K562 (cell line): ENCODE data around the gene ARHGAP32. TPM values are rescaled to one million over a fixed set of nuclear protein-coding genes. Genes with fewer than 3 reads are reported as not detected.

ENCODE experiments used
- ATAC-seq: fragments of 200-7000 bp; cut with Tn5 transposase; 3 replicates; pipeline ENCODE4 v1.9.1; 2020; ENCODE audit warnings: moderate library complexity
- BruUV-seq: library from RNA; stranded (reverse); fragments of 400-500 nt; replicated peaks from 2 replicates; lab custom pipeline; 2021; lab: Mats Ljungman, UMichigan
- CTCF ChIA-PET: fragments of 300-600 bp; formaldehyde crosslinking; extraction: SDS; loops from one replicate; lab custom pipeline; 2021; ENCODE audit warnings: low intra/inter-chr PET ratio; lab: Yijun Ruan, JAX
- POLR2A ChIA-PET: fragments of 300-600, 350-650 bp; sonication (Branson Sonifier 250); formaldehyde crosslinking; extraction: SDS; loops from one replicate; lab custom pipeline; 2021; ENCODE audit warnings: antibody characterized with exemption, inconsistent platforms; lab: Yijun Ruan, JAX
- DNase-seq, 4 experiments: peaks; one replicate each; pipeline versions ENCODE4 v3.0.0 to v3.0.0-alpha.2; 2011 to 2018; ENCODE audit warnings: low spot score in 3 of 4, mixed read lengths in 3 of 4; ENCODE audit errors: extremely low read depth in 1 of 4
- FAIRE-seq: peaks from 2 replicates; lab custom pipeline; 2011; peaks lifted over from hg19 to GRCh38; lab: Jason Lieb, UNC
- H2AFZ ChIP-seq: 2 replicates; pipeline ENCODE4 v1.6.0; 2011; ENCODE audit warnings: low read depth, low read length, control low read depth, inconsistent platforms
- H3K27ac ChIP-seq: fragments of 200-600 bp; 3 replicates; pipeline ENCODE4 v1.8.0; 2011; ENCODE audit warnings: low read depth, mild to moderate bottlenecking, control low read depth, inconsistent platforms, low read length, moderate library complexity, mixed read lengths; ENCODE audit errors: extremely low read depth
- H3K27me3 ChIP-seq, 2 experiments: fragments of 300-600 bp in 1 of 2; 2 replicates in 1 of 2; 3 replicates in 1 of 2; pipeline versions ENCODE4 v1.6.0 to v1.8.0; 2011; ENCODE audit warnings: inconsistent platforms in 2 of 2, low read length in 2 of 2, mild to moderate bottlenecking in 1 of 2, mixed read lengths in 1 of 2, moderate library complexity in 1 of 2; ENCODE audit not compliant: control insufficient read depth in 2 of 2, insufficient read depth in 2 of 2
- H3K36me3 ChIP-seq: fragments of 300-600 bp; 3 replicates; pipeline ENCODE4 v1.8.0; 2011; ENCODE audit warnings: mild to moderate bottlenecking, low read length, inconsistent platforms; ENCODE audit not compliant: control insufficient read depth, insufficient read depth
- H3K4me1 ChIP-seq, 2 experiments: fragments of 200-600 bp in 1 of 2; replicated peaks in 1 of 2; 2 replicates in 1 of 2; 3 replicates in 1 of 2; pipeline versions ENCODE4 v1.5.1 to v1.8.0; 2011; ENCODE audit warnings: inconsistent platforms in 2 of 2, low read length in 2 of 2, mild to moderate bottlenecking in 1 of 2, mixed read lengths in 1 of 2, moderate library complexity in 1 of 2; ENCODE audit not compliant: control insufficient read depth in 2 of 2, insufficient read depth in 2 of 2
- H3K4me2 ChIP-seq: 2 replicates; pipeline ENCODE4 v1.6.1; 2011; ENCODE audit warnings: low read length, control low read depth, inconsistent platforms, mixed read lengths; ENCODE audit not compliant: insufficient read depth
- H3K4me3 ChIP-seq: fragments of 200-600 bp; sonication (generic), shearing (Covaris generic); 2 replicates; pipeline ENCODE4 v1.5.1; 2016; ENCODE audit warnings: control low read depth, inconsistent platforms
- H3K79me2 ChIP-seq: fragments of 200-600 bp; 3 replicates; pipeline ENCODE4 v1.8.0; 2011; ENCODE audit warnings: low read length, inconsistent platforms; ENCODE audit not compliant: control insufficient read depth, insufficient read depth
- H3K9ac ChIP-seq, 2 experiments: 2 replicates each; pipeline versions ENCODE4 v1.6.0 to v1.6.1; 2011; ENCODE audit warnings: low read depth in 2 of 2, low read length in 2 of 2, control low read depth in 1 of 2, inconsistent platforms in 1 of 2, mild to moderate bottlenecking in 1 of 2, mixed read lengths in 1 of 2; ENCODE audit not compliant: insufficient read depth in 1 of 2
- H3K9me1 ChIP-seq: one replicate; pipeline ENCODE4 v1.6.0; 2011; ENCODE audit warnings: inconsistent platforms, mild to moderate bottlenecking, low read length, moderate library complexity; ENCODE audit not compliant: control insufficient read depth, insufficient read depth
- H3K9me3 ChIP-seq: replicated peaks from 2 replicates; pipeline ENCODE4 v1.5.1; 2011; ENCODE audit warnings: low read depth, low read length, inconsistent platforms; ENCODE audit not compliant: control insufficient read depth, insufficient read depth
- H4K20me1 ChIP-seq: replicated peaks from 2 replicates; pipeline ENCODE4 v1.6.1; 2011; ENCODE audit warnings: low read length, inconsistent platforms, mixed read lengths; ENCODE audit not compliant: control insufficient read depth, insufficient read depth
- CBX1 ChIP-seq: sonication (generic); IDR thresholded peaks from 2 replicates; pipeline ENCODE4 v1.6.1; 2016; ENCODE audit warnings: antibody characterized with exemption, low read depth, mild to moderate bottlenecking
- EGR1 ChIP-seq: fragments of 450-650 bp; conservative IDR thresholded peaks from 2 replicates; pipeline ENCODE4 v1.6.1; 2017; ENCODE audit warnings: mild to moderate bottlenecking
- FOXA3 ChIP-seq, 2 experiments: fragments of 450-650 bp in 1 of 2; sonication (generic) in 1 of 2; formaldehyde crosslinking; IDR thresholded peaks in 1 of 2; conservative IDR thresholded peaks in 1 of 2; 2 replicates each; pipeline versions ENCODE4 v1.4.0 to v1.8.0; 2020 to 2022; ENCODE audit warnings: mild to moderate bottlenecking in 2 of 2, missing genetic modification reagents in 1 of 2
- FOXM1 ChIP-seq, 2 experiments: fragments of 450-650 bp in 1 of 2; sonication (generic) in 1 of 2; formaldehyde crosslinking in 1 of 2; IDR thresholded peaks; 2 replicates each; pipeline versions ENCODE4 v1.6.1 to v1.9.0; 2017 to 2022; ENCODE audit warnings: low read depth in 2 of 2, mild to moderate bottlenecking in 2 of 2, missing genetic modification reagents in 1 of 2, moderate library complexity in 1 of 2
- HDAC1 ChIP-seq, 2 experiments: fragments of 450-650 bp; IDR thresholded peaks; 2 replicates each; pipeline ENCODE4 v1.6.1; 2016 to 2017; ENCODE audit warnings: inconsistent platforms in 1 of 2, mild to moderate bottlenecking in 1 of 2, moderate library complexity in 1 of 2
- HNRNPK ChIP-seq: fragments of 200-400 bp; formaldehyde crosslinking; IDR thresholded peaks from one replicate; pipeline ENCODE4 v1.6.1; 2018; ENCODE audit warnings: mild to moderate bottlenecking, low read depth, low read length; ENCODE audit not compliant: poor library complexity, severe bottlenecking
- HNRNPLL ChIP-seq: fragments of 200-400 bp; formaldehyde crosslinking; IDR thresholded peaks from 2 replicates; pipeline ENCODE4 v1.6.1; 2017; ENCODE audit warnings: low read length, low read depth, mild to moderate bottlenecking; ENCODE audit not compliant: poor library complexity, severe bottlenecking
- IRF2 ChIP-seq: sonication (generic); formaldehyde crosslinking; IDR thresholded peaks from 2 replicates; pipeline ENCODE4 v1.8.1; 2022; ENCODE audit warnings: mild to moderate bottlenecking, missing genetic modification reagents
- MLLT1 ChIP-seq, 2 experiments: fragments of 450-650 bp; IDR thresholded peaks; 2 replicates each; pipeline ENCODE4 v1.6.1; 2016
- NR2F6 ChIP-seq: fragments of 450-650 bp; formaldehyde crosslinking; IDR thresholded peaks from 2 replicates; pipeline ENCODE4 v1.4.0; 2020; ENCODE audit warnings: mild to moderate bottlenecking
- PHB ChIP-seq: fragments of 250-450 bp; sonication (Bioruptor Pico); IDR thresholded peaks from 2 replicates; pipeline ENCODE4 v1.5.0; 2021
- POU5F1 ChIP-seq: fragments of 150-350 bp; IDR thresholded peaks from 2 replicates; pipeline ENCODE4 v1.6.1; 2014; ENCODE audit warnings: borderline replicate concordance, low read length, low read depth, mild to moderate bottlenecking; ENCODE audit not compliant: partially characterized antibody
- RB1 ChIP-seq: fragments of 450-650 bp; IDR thresholded peaks from 2 replicates; pipeline ENCODE4 v1.6.1; 2017; ENCODE audit warnings: low read depth, mild to moderate bottlenecking
- SAFB ChIP-seq: fragments of 200-400 bp; formaldehyde crosslinking; IDR thresholded peaks from 2 replicates; pipeline ENCODE4 v1.6.1; 2017; ENCODE audit warnings: low read depth, low read length, borderline replicate concordance
- TRIM24 ChIP-seq, 2 experiments: fragments of 450-650 bp; IDR thresholded peaks; 2 replicates each; pipeline ENCODE4 v1.6.1; 2016
- ZNF146 ChIP-seq: IDR thresholded peaks from one replicate; pipeline ENCODE4 v1.6.1; 2018; ENCODE audit warnings: missing compliant biosample characterization; ENCODE audit not compliant: unreplicated experiment
- ZNF184 ChIP-seq: sonication (generic); formaldehyde crosslinking; IDR thresholded peaks from 2 replicates; pipeline ENCODE4 v1.5.0; 2020; ENCODE audit warnings: missing genetic modification reagents
- ZNF212 ChIP-seq: fragments of 450-650 bp; formaldehyde crosslinking; IDR thresholded peaks from 2 replicates; pipeline ENCODE4 v1.4.0; 2020; ENCODE audit warnings: mild to moderate bottlenecking
- ZNF436 ChIP-seq: fragments of 250-450, 450-650 bp; sonication (Bioruptor Pico); formaldehyde crosslinking; IDR thresholded peaks from 2 replicates; pipeline ENCODE4 v1.7.0; 2020; ENCODE audit warnings: mild to moderate bottlenecking
- ZNF586 ChIP-seq: fragments of 450-650 bp; formaldehyde crosslinking; conservative IDR thresholded peaks from 2 replicates; pipeline ENCODE4 v1.4.0; 2020; ENCODE audit warnings: mild to moderate bottlenecking, moderate library complexity
- ZNF79 ChIP-seq: fragments of 250-450 bp; sonication (Bioruptor Pico); IDR thresholded peaks from 2 replicates; pipeline ENCODE4 v1.4.0; 2020; ENCODE audit warnings: low read depth, mild to moderate bottlenecking, moderate library complexity
- WGBS: fragments of 100-300 bp; shearing (Covaris generic); methylation state at CpG from one replicate; pipeline ENCODE4 v1.1.6; 2016; ENCODE audit warnings: low coverage, mixed read lengths; ENCODE audit not compliant: insufficient coverage; ENCODE audit errors: missing lambda C conversion rate; 5-methylcytosine and 5-hydroxymethylcytosine counted together
- in situ Hi-C: fragments of 300-500 bp; cut with MboI; formaldehyde crosslinking; loops from 4 replicates; pipeline ENCODE4 v1.15.0; 2018; ENCODE audit warnings: inconsistent platforms, mixed read lengths
- intact Hi-C: fragments of 100-400 bp; cut with micrococcal nuclease; formaldehyde crosslinking; loops from 2 replicates; pipeline ENCODE4 v1.14.2; 2022
- polyA plus RNA-seq, 8 experiments: library from polyadenylated mRNA; depleted of rRNA in 4 of 8; stranded (reverse) in 5 of 8; unstranded in 3 of 8; fragments of >200 nt; fragmentation: Nextera tagmentation in 2 of 8; fragmentation: Illumina TruSeq in 1 of 8; extraction: Ambion mirVana in 2 of 8; extraction: Trizol in 1 of 8; gene quantifications; 2 replicates each; pipeline versions ENCODE4 v1.2.1 to v1.2.3, GENCODE V29; 2011 to 2014; ENCODE audit warnings: inconsistent platforms in 1 of 8, missing spikeins in 1 of 8
- total RNA-seq, 7 experiments: library from RNA; depleted of rRNA in 6 of 7; stranded (reverse); fragments of >200 nt in 6 of 7; fragmentation: Illumina TruSeq in 2 of 7; extraction: Trizol in 2 of 7; gene quantifications; 2 replicates each; pipeline versions ENCODE4 v1.2.1 to v1.2.3, GENCODE V29; 2011 to 2021; ENCODE audit warnings: low replicate concordance in 1 of 7

The ARHGAP32 gene
- total and polyA plus RNA-seq, 9 of the 15 experiments (the other 6 are each of a cell fraction or from before 2014, with no cell fraction given): 0.18 TPM; not detected in 8

- TF ChIP-seq ZNF146 (no peak), FOXA3 (CRISPR knock-in tag; conservative IDR thresholded peaks at IDR 0.05 in 1 of 2, IDR thresholded peaks at IDR 0.05 in 1 of 2) (no peak), HNRNPK (no peak), SAFB (no peak)
- TF ChIP-seq, all 486 proteins: peak for 0
These were observed 30.0 kb upstream of the ARHGAP32 start (continued) for GRCh38 chr11:129222158-129222557.

- Histone ChIP-seq H3K36me3 (no peaks in the 10 kb centered on the region), H3K4me3 (no peak overlapping the region), H3K4me2 (no peak overlapping the region), H3K27me3 (no peaks in the 10 kb centered on the region), H3K4me1 (no peaks in the 10 kb centered on the region), H3K9me3 (no peaks in the 10 kb centered on the region), H4K20me1 (no peaks in the 10 kb centered on the region), H3K9ac (no peak overlapping the region), H3K27ac (no peak overlapping the region), H2AFZ (no peak overlapping the region), H3K9me1 (no peaks in the 10 kb centered on the region), H3K79me2 (no peaks in the 10 kb centered on the region)
- intact Hi-C loops: no loop called here
- FAIRE-seq (no peak), ATAC-seq (no peak), DNase-seq (no peak)
- POLR2A ChIA-PET: interaction anchor here (0.6 kb wide), 1 partner anchor 75 kb away, joined by 3 read pairs; no protein-coding TSS in a partner anchor
- CTCF ChIA-PET: no interaction called here
- WGBS: 0% methylated on average over 8 of the region's 8 CpGs
- BruUV-seq: no TSS peak
- in situ Hi-C loops: no loop called here
- no peak for TF ChIP-seq PHB (CRISPR knock-in tag)
- TF ChIP-seq NR2F6 (CRISPR knock-in tag): no peak
- TF ChIP-seq ZNF79 (CRISPR knock-in tag): no peak
- TF ChIP-seq ZNF212 (CRISPR knock-in tag): no peak
- TF ChIP-seq POU5F1: no peak
- TF ChIP-seq ZNF184 (CRISPR knock-in tag): no peak
- TF ChIP-seq CBX1: no peak
- TF ChIP-seq HNRNPLL: no peak
- no peak for TF ChIP-seq MLLT1 (IDR thresholded peaks at IDR 0.05)
- no peak for TF ChIP-seq EGR1
- TF ChIP-seq HDAC1 (IDR thresholded peaks at IDR 0.05): no peak
- no peak for TF ChIP-seq IRF2 (CRISPR knock-in tag)
- TF ChIP-seq ZNF586: no peak
- TF ChIP-seq TRIM24 (IDR thresholded peaks at IDR 0.05): no peak
- TF ChIP-seq FOXM1 (IDR thresholded peaks at IDR 0.05; ENCODE audit: low read depth): no peak
- no peak for TF ChIP-seq FOXM1 (CRISPR knock-in tag; IDR thresholded peaks at IDR 0.05; ENCODE audit: low read depth)
- no peak for TF ChIP-seq RB1
- TF ChIP-seq ZNF436 (CRISPR knock-in tag): no peak
These were observed 23.6 kb upstream of the ARHGAP32 start for GRCh38 chr11:129215506-129216245.
